SK-N-MC (cell line): ENCODE measurements around the gene WDR70.

Experiments
- EZH2 ChIP-seq: fragments of 200-600 bp; sonication (generic); IDR thresholded peaks from one replicate; pipeline ENCODE4 v1.6.1; 2017; ENCODE audit warnings: antibody characterized with exemption
- FOXP2 ChIP-seq: optimal IDR thresholded peaks from 2 replicates; pipeline ENCODE3; 2011; ENCODE audit warnings: mild to moderate bottlenecking, moderate library complexity; ENCODE audit not compliant: insufficient read depth; ENCODE audit errors: extremely low read length, control extremely low read depth
- POLR2AphosphoS5 ChIP-seq: IDR thresholded peaks from 2 replicates; pipeline ENCODE4 v1.6.1; 2012; ENCODE audit warnings: mild to moderate bottlenecking, low read depth, low read length, borderline replicate concordance

- no peak for TF ChIP-seq POLR2AphosphoS5
- TF ChIP-seq EZH2: no peak
- no peak for TF ChIP-seq FOXP2
Observed at GRCh38 chr5:37695647-37696046, 316.5 kb downstream of the WDR70 start.
